GM19193 (cell line): ENCODE data around the gene IFT80.

Experiments used
- POLR2A ChIP-seq: IDR thresholded peaks from 4 replicates; pipeline ENCODE4 v1.6.1; 2011; ENCODE audit not compliant: insufficient read depth, insufficient read length; ENCODE audit errors: extremely low read depth

The IFT80 gene

DNA sequence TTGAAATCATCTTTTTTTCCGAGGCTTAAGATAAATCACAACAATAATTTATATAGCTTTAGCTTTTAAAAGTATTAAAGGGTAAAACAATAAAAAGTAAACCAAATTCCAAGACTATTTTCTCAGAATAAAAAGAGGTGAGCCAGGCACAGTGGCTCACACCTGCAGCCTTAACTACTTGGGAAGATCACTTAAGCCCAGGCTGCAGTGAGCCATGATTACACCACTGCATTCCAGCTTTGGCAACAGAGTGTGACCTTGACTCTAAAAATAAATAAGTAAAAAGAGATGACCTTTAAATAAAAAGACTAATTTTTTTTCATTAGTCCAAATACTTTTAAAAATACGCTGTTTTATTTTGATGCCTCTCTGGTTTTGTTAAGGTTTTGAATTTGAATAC is 119.4 kb downstream of the IFT80 start:
- no peak for TF ChIP-seq POLR2A

- no peak for TF ChIP-seq POLR2A
Observed at GRCh38 chr3:160278210-160278609, 120.8 kb downstream of the IFT80 start.

- TF ChIP-seq POLR2A, result no peak
Observed at GRCh38 chr3:160265088-160265487, 133.9 kb downstream of the IFT80 start.

- no peak for TF ChIP-seq POLR2A
Observed at GRCh38 chr3:160260587-160261270, 138.3 kb downstream of the IFT80 start.

DNA sequence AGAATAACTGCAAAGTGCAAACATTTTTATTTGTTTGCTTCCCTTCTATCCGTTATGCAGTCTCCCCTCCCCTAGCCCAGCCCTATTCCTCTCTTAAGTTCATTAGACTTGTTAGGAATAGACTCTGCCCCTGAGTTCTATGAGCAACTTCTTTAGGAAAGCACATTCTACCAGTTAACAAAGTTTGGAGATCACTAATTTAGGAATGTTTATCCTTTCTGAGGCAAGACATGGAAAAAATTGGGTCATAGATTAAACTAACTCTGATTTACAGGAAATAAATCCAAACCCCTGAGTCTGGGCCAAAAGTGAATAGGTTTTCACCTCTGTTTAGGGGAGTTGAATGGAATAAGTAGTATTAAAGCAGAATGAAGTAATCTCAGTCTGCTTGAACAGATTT is 139.4 kb downstream of the IFT80 start:
- TF ChIP-seq POLR2A, result no peak

GRCh38 chr3:160257606-160258005 is 141.4 kb downstream of the IFT80 start:
- no peak for TF ChIP-seq POLR2A

GRCh38 chr3:160253298-160253697 is 145.7 kb downstream of the IFT80 start:
- no peak for TF ChIP-seq POLR2A

DNA sequence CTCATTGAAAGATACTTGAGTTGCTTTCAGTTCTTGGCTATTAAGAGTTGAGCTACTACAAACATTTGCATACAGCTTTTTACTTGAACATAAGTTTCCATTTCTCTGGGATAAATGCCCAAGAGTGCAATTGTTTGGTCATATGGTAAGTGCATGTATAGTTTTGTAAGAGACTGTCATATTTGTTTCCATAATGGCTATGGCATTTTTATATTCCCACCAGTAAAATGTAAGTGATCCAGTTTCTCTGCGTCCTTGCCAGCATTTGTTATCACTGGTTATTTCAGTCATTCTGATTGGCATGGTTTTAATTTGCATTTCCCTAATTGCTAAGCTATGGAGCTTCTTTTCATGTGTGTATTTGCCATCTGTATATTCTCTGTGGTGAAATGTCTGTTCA is 151.3 kb downstream of the IFT80 start:
- TF ChIP-seq POLR2A, result no peak

DNA sequence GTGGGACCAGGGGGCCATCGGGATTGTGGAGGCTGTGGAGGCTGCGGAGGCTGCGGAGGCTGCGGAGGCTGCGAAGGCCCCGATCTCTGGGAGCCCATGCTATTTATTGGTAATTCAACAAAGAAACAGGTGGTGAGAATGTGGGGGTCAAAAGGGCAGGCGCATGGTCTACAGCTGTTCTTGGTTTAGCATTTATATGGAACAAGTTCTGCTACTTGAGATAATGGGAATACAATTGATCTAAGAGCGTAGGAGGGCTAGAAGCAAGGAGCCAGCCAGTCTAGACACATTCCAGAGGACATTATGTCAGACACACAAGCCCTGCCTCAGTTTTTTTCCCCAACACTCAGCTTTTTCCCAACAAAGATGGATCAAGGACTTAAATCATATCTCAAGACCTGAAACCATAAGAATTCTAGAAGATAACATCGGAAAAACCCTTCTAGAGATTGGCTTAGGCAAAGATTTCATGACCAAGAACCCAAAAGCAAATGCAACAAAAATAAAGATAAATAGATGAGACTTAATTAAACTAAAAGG is 153.7 kb downstream of the IFT80 start:
- no peak for TF ChIP-seq POLR2A

GRCh38 chr3:160232014-160232413 is 167.0 kb downstream of the IFT80 start:
- TF ChIP-seq POLR2A, result no peak

DNA sequence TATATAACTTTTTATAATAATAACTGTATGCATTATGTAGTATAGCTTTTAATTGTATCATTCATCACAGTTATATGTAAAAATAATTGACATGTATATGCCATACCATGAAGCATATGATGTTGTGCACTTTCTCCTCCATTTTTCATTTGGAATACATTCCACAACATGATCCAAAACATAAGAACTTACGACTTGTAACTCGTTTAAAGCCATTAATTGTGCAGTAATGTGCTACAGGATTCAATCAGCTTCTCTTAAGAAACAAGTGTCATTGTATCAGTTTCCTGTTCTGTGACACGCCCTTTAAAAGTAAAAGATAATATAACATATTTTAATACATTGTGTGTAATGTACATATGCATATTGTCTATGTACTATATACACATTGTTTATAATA is 171.6 kb downstream of the IFT80 start:
- no peak for TF ChIP-seq POLR2A

GRCh38 chr3:160226026-160226907 is 172.8 kb downstream of the IFT80 start:
- TF ChIP-seq POLR2A, result no peak

DNA sequence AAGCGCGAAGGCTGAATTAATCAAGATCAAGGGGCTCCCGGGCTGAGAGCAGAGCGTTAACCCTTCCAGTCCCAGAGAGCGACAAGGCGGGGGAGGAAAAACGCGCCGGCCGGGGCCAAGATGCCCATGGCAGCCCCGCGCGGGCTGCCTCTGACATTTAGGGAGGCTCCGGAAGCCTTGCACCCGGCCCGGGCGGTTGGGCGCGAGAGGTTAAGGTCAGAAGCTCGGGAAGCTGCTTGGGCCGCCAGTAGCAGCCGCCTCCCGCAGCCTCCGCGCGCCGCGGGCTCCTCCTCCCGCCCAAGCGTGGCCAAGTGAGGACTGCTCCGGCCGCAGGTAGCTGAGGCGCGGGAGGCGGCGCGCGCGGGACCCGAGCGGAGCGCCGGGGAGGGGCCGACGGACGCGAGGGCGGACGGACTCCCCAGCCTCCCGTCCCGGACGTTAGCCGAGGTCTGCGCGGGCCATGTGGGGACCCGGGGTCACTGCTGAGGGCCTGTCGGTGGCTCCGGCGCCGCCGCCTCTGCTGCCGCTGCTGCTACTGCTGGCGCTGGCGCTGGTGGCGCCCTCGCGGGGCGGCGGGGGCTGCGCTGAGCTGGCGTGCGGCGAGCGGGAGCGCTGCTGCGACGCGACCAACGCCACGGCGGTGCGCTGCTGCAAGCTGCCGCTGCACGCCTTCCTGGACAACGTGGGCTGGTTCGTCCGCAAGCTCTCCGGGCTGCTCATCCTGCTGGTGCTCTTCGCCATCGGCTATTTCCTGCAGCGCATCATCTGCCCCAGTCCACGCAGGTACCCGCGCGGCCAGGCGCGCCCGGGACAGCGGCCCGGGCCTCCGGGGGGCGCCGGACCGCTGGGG is 173.6 kb downstream of the IFT80 start, which contains the start of gene C3orf80:
C3orf80 (plus strand) TSS at position 247 of the 850 bp plus-strand sequence; CDS start at position 461, 214 bp downstream.
- TF ChIP-seq POLR2A, result no peak

DNA sequence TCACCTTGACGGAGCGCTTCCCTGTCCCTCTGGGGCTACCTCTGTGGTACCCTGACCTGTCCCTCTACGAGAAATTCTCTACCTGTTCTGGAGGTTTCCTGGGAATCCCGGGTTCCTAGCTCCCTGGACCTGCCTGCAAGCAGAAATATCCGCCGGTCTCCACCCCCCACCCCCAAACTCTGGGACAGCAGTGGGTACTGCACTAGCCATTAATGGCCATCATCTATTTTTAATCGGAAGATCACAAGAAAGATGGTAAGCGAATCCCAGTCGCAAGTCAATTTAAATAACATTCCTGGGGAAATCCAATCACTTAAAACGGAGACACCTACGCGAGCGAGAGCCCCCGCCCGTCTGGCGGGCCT is 174.2 kb downstream of the IFT80 start:
- no peak for TF ChIP-seq POLR2A

- TF ChIP-seq POLR2A, result no peak
Observed at GRCh38 chr3:160224256-160224655, 174.8 kb downstream of the IFT80 start.
